Prostate gland (tissue), 2 donors: ENCODE results near the gene RALGPS2.

ENCODE experiments used
- CTCF ChIP-seq, 4 experiments: fragments of 200-600 bp in 2 of 4; fragments of 450-650 bp in 2 of 4; sonication (generic) in 2 of 4; IDR thresholded peaks; 1 replicate in 3 of 4; 2 replicates in 1 of 4; pipeline ENCODE4 v1.5.1; 2016 to 2019; ENCODE audit warnings: antibody characterized with exemption in 4 of 4, mild to moderate bottlenecking in 2 of 4, moderate library complexity in 2 of 4
- POLR2A ChIP-seq: fragments of 450-650 bp; IDR thresholded peaks from one replicate; pipeline ENCODE4 v1.6.1; 2016; ENCODE audit warnings: antibody characterized with exemption, mild to moderate bottlenecking

GRCh38 chr1:178692564-178693327 lies 32.3 kb upstream of the RALGPS2 start:
- no peak for TF ChIP-seq CTCF (IDR thresholded peaks at IDR 0.05)
- TF ChIP-seq POLR2A, result no peak
